PC-3 (cell line): ENCODE measurements around the gene MORC3.
"Not testable (repeated sequence)": the region's sequence is repeated elsewhere in the genome, so short reads cannot be mapped to it uniquely, and the experiment has no call there.

Experiments
- EZH2 ChIP-seq: fragments of 300-600 bp; sonication (generic); IDR thresholded peaks from one replicate; pipeline ENCODE4 v1.6.1; 2017; ENCODE audit warnings: antibody characterized with exemption, mild to moderate bottlenecking, low read length; ENCODE audit not compliant: unreplicated experiment
- EZH2phosphoT487 ChIP-seq: fragments of 300-600 bp; sonication (generic); IDR thresholded peaks from 2 replicates; pipeline ENCODE4 v1.6.1; 2018; ENCODE audit warnings: mild to moderate bottlenecking, antibody characterized with exemption, low read length, borderline replicate concordance
- TF ChIP-seq, protein P1 (sequence below): fragments of 300-600 bp; sonication (generic); conservative IDR thresholded peaks from 2 replicates; pipeline ENCODE4 v1.5.1; 2017; ENCODE audit warnings: antibody characterized with exemption, low read depth, mild to moderate bottlenecking, low read length

DNA sequence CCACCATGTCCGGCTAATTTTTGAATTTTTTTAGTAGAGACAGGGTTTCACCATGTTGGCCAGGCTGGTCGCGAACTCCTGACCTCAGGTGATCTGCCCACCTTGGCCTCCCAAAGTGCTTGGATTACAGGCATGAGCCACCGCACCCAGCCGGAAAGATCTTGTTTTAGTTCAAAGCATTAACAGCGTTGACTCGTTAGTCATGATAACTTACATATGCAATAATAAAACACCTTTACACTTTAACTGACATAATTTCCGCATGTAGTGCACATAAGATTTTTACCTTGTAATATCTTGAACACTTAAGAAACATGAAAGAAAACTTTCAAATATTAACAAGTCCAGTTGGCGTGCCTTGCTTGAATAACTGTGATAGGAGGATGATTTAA is 36.8 kb upstream of the MORC3 start:
- TF ChIP-seq, protein P1, sequence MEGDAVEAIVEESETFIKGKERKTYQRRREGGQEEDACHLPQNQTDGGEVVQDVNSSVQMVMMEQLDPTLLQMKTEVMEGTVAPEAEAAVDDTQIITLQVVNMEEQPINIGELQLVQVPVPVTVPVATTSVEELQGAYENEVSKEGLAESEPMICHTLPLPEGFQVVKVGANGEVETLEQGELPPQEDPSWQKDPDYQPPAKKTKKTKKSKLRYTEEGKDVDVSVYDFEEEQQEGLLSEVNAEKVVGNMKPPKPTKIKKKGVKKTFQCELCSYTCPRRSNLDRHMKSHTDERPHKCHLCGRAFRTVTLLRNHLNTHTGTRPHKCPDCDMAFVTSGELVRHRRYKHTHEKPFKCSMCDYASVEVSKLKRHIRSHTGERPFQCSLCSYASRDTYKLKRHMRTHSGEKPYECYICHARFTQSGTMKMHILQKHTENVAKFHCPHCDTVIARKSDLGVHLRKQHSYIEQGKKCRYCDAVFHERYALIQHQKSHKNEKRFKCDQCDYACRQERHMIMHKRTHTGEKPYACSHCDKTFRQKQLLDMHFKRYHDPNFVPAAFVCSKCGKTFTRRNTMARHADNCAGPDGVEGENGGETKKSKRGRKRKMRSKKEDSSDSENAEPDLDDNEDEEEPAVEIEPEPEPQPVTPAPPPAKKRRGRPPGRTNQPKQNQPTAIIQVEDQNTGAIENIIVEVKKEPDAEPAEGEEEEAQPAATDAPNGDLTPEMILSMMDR, result not testable (repeated sequence)
- not testable (repeated sequence) for TF ChIP-seq EZH2phosphoT487, EZH2
